HG02870 (cell line): ENCODE measurements around the gene CDH26.
A peak's percentile ranks its signal among the peaks of the same experiment; 100 is the strongest.
"Not testable (repeated sequence)": the region's sequence is repeated elsewhere in the genome, so short reads cannot be mapped to it uniquely, and the experiment has no call there.

Experiments used
- ATAC-seq: cut with Tn5 transposase; IDR thresholded peaks from one replicate; pipeline ENCODE4 v1.9.1; 2021; ENCODE audit warnings: mild to moderate bottlenecking, moderate library complexity; ENCODE audit not compliant: unreplicated experiment

CDH26 gene

GRCh38 chr20:60040471-60041162 lies 82.4 kb downstream of the CDH26 start:
- no peak for ATAC-seq

- ATAC-seq: not testable (repeated sequence)
Observed at GRCh38 chr20:60041436-60042165, 83.4 kb downstream of the CDH26 start.

GRCh38 chr20:60043435-60043834 lies 85.2 kb downstream of the CDH26 start:
- no peak for ATAC-seq

- no peak for ATAC-seq
Observed at GRCh38 chr20:60046011-60046413, 87.8 kb downstream of the CDH26 start.

GRCh38 chr20:60046436-60046835 lies 88.2 kb downstream of the CDH26 start:
- no peak for ATAC-seq

- ATAC-seq: no peak
Observed at GRCh38 chr20:60046860-60047259, 88.6 kb downstream of the CDH26 start.

- no peak for ATAC-seq
Observed at GRCh38 chr20:60048634-60049521, 90.7 kb downstream of the CDH26 start.

GRCh38 chr20:60049601-60050000 lies 91.4 kb downstream of the CDH26 start:
- ATAC-seq: no peak

GRCh38 chr20:60050193-60050947 lies 92.1 kb downstream of the CDH26 start:
- ATAC-seq: no peak

GRCh38 chr20:60051911-60052310 lies 93.7 kb downstream of the CDH26 start:
- ATAC-seq: no peak

- ATAC-seq: no peak
Observed at GRCh38 chr20:60052322-60052721, 94.1 kb downstream of the CDH26 start.

- no peak for ATAC-seq
Observed at GRCh38 chr20:60053125-60053817, 95.0 kb downstream of the CDH26 start.

- ATAC-seq: no peak
Observed at GRCh38 chr20:60053818-60054190, 95.6 kb downstream of the CDH26 start.

- ATAC-seq: no peak
Observed at GRCh38 chr20:60054716-60055634, 96.8 kb downstream of the CDH26 start.

- ATAC-seq: no peak
Observed at GRCh38 chr20:60055740-60056139, 97.5 kb downstream of the CDH26 start.

- ATAC-seq: no peak
Observed at GRCh38 chr20:60056407-60057122, 98.3 kb downstream of the CDH26 start.

GRCh38 chr20:60057123-60057865 lies 99.1 kb downstream of the CDH26 start:
- ATAC-seq: peak; percentile 52
